GM19043 (cell line): Measurements from ENCODE around the gene PARD6A.
A peak's percentile ranks its signal among the peaks of the same experiment; 100 is the strongest.

Experiments
- ATAC-seq: cut with Tn5 transposase; IDR thresholded peaks from one replicate; pipeline ENCODE4 v1.9.1; 2021; ENCODE audit warnings: low read depth; ENCODE audit not compliant: unreplicated experiment

Gene PARD6A

DNA sequence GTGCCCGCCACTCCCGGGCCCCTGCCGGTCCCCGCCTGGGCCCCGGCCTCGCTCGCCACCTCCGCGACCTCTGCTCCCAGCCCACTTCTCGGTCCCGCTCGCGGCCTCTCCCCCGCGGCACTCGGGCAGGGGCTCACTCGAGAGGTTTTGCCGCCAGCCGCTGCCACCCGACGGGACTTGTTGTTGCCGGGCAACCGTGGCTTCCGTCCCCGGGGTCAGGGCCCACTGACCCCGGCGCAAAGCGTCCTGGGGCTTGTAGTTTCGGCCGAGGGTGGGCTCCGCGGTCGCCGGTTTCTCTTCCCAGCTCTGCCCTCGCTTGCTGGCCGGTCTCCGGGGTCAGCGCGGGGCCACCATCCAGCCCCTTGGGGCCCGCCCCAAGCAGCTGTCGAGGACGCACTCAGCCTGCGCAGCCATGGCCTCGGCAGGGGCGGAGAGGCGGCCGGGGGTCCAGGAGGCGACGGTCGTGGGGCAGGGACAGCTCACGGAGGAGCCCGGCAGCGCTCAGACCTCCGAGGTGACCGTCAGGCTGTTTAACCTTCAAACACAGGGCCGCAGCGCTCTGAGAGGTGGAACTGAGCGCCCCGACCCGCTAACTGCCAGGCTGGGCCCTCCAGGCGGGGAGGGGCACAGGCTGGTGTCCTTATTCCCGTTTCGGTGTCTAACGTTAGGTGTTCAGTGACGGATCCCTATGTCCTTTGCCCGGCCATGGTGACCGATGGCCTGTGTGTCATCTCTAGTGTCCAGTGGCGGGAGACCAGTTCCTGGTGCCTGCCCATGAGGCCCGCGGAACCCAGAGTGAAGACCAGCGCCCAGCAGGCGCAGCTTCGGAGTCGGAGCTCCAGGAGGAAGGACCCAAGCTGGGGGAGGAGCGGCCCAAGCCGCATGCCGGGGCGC, 6.0 kb downstream of the PARD6A start, which contains the start of the genes C16orf86 and ENKD1:
C16orf86 (plus strand) TSS at position 256 of the 894 bp plus-strand sequence; CDS start at position 413, 157 bp downstream.
ENKD1 (minus strand) TSS at position 192 of the 894 bp plus-strand sequence. CDS start 308 bp downstream, outside the sequence.
- ATAC-seq = no peak

DNA sequence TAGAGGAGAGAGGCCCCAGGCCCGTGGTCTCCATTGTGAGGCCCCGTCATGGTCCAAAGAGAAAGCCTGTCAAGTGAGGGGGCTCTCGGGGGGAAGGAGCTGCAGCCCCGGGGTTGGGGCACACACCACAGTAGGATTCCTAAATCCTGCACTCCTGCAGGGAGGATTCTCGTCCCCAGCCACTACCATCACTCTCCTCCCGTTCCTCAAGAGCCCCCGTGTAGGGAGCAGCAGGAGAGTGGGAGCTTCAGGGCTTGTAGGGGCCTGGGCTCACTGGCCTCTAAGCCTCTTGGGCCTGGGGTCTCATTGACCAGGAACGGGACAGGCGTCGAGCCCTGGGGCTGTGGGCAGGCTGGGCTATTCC, 6.7 kb downstream of the PARD6A start:
- ATAC-seq = no peak

DNA sequence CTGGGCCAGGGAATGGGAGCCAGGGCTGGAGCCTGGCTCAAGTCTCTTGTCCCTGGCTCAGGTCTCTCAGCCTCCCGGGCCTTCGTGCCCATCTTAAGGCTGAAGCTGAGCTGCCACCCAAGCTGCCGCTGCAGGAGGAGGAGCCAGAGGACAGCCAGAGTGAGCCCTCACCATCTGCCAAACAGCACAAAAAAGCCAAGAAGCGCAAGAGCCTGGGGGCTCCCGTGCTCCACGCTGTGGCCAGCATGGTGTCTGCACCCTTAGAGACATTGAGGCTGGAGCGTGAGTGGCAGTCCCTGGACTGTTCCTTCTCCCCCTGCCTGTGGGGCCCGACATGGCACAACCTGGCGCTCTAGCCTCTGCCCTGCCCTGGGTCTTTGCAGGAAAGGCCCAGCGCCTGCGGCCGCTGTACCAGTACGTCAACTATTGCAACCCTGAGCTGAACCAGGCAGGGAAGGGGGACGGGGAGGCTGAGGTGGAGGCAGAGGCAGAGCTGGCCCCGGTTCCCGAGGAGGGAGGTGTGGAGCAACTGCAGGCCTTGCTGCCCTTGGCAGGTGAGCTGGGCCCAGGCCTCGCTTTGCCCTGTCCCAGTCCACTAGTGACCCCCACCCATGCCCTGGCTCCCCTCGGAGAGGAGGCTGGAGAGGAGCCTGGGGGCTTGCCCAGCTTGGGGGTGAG, 7.2 kb downstream of the PARD6A start:
- peak; percentile 75 for ATAC-seq

DNA sequence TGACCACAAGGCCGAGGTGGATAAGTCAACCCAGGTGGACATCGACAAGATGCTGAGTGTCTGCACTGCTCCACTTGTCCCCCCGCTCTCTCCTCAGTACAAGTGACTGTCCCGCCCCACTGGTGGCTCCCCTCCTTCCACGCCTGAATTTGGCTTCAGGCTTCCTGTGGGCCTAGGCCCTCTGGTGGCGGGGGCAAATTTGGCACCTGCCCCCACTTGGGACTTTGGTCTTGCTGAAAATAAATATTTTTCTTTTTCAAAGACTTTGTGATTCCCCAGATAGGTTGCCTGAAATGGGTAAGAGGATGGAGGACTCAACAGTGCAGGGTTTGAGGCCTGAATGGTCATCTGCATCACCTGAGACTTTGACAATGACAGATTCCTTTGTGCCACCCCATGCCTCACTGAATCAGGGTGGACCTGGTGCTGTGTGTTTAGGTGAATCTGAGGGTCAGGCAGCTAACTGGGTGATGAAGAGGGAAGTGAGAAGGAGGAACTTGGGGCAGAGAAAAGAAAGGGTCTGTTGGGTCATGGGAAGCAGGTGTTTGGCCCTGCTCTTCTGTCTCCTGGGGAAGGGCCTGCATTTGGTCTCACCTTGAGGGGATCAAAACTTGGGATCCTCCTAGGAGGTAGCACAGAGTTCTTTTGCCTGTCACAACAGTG, 7.9 kb downstream of the PARD6A start:
- no peak for ATAC-seq

DNA sequence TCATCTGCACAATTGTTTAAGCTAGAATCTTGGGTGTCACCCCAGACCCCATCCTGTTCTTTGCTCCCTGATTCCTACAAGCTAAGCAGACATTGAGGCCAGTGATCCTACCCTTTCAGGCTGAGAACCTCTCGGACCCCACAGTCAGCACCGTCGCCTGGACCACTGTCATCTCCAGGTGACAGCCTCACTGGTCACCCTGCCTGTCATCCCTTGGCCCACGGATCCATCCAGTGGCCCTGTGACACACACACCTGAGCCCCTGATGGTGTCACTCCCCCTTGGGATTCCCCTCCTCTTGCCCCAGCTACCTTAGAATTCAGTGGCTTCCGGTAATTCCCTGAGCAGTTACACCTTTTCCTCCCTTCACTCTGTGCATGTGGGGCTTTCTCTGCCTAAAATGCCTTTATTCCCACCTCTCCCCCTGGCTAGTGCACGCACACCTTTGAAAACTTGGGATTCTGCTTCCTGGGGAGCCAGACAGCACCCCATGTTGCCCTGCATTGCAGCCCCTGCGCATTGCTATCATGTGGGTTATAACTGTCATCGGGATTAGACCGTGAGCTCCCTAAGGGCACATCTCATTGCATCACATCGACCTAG, 8.8 kb downstream of the PARD6A start:
- no peak for ATAC-seq

DNA sequence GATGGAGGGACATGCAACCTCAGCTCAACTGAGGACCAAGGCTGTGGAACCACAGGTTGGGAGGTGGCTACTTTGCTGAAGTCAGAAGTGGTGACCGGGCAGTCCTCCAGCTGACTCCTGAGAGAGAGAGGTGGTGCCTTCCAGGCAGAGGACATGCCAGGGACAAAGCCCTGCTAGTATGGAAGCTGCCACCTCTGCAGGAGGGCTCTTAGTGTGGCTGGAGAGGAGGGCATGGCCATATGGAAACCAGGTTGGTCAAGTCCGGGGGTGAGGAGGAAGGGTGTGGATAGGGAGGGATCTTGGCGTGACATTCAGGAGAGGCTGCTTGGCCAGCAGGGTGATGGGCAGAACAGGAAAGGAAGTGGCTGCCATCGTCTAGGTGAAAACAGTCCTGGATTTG, 11.5 kb downstream of the PARD6A start:
- ATAC-seq = no peak

DNA sequence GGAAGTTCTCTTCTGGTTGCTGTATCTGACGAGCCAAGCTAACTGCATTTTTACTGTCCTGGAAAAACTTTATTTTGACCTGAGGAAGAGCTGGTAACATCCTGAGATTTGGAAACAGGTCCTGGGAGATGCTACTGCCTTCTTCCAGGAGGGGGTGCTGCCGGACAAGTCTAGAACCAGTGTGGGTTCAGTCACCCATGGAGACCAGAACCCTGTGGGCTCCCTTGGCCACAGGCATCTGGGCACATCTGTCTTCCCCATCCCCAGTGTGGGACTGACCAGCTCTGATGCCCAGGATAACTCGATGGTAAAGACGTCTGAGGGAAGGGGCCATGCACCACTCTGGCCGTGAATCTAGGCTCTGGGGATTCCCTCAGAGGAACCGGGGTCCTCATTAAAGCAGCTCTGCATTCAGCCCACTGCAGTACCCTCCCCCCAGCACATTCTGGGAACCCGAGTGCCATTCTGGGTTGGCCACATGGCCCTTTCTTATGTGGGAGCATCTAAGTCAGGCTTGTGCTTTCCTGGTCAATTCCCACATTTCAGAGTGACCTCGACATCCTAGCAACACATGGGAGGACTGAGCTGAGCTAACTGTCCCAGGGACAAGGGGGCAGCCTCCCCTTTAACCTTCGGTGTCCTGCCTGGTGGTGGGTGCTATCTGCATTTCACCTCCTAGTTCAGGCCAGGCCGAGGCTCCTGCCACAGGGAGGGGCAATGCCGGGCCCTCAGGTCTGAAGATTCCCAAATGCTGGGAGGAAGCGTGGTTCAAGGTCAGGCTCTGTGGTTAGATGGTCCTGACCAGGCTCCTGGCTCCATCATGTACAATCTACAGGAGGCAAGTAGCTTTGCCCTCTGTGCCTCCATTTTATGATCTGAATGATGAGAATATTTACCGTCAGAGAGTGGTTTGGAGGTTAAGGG, 12.2 kb downstream of the PARD6A start:
- ATAC-seq = no peak

DNA sequence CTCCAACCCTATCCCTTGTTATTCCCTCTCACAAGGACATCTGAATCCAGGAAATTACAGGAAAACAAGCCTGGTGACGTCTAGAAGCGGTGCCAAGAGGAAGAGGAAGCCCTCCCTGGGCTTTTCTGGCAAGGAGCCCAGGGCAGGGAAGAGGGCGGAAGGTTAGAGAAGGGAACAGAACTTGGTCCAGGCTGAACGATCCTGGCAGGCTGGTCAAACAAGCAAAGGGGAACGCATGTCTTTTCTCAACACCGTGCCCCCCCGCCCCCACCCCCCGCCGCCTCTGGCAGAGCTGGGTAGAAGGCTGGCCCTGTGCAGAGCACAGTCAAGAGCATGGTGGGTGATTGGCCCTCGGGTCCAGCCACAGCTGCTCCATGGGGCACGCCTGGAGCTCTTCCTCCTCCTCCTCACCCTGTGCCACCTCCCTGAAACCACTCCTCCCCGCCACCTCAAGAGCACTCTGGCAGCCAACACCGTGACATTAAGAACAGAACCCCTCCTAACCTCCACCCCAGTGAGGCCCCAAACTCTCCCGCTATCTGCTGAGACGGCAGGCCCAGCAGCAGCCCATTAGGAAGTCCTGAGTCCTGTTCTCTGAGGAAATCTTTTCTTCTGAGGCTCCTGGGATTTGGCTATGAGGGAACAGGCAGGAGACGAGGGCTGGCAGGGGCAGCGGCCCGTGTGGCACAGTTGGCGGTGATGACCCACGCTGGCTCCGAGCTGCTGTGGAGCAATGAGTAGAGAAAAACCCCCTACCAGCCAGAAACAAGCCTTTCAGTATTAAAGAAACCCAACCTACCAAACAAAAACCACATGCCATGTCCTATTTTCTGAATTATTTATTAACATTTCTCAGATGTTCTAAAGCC, 13.2 kb downstream of the PARD6A start:
- ATAC-seq = no peak

DNA sequence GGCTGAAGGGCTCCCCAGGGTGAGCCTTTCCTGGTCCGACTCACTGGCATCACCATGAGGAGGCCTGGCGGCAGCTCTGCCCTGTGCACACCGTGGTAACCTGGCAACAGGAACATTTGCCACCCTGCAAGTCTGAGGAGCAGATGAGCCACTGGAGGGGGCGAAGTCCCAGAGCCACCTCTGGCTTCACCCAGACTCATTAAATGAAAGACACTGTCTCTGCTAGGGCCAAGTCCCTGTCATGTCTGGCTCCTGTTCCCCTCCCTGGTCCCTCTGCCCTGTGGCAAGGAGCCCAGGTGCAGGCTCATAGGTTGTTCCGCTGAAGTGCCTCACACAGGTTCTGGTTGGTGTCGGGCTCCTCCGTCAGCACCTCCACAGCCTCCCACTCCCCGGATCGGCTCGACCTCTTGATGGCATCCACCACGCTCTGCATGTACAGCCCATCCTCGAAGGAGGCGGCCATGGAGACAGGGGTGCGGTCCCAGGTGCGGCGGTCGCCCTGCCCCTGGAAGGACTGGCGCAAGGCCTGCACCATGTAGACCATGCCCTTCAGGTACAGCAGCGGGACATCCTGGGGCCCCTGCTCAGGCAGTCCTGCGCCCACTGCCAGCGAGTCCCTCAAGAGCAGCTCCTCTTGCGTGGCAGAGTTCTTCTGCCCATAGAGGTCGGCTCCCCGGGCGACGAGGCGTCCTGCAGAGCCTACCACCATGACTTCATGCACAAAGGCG, 14.3 kb downstream of the PARD6A start:
- no peak for ATAC-seq

DNA sequence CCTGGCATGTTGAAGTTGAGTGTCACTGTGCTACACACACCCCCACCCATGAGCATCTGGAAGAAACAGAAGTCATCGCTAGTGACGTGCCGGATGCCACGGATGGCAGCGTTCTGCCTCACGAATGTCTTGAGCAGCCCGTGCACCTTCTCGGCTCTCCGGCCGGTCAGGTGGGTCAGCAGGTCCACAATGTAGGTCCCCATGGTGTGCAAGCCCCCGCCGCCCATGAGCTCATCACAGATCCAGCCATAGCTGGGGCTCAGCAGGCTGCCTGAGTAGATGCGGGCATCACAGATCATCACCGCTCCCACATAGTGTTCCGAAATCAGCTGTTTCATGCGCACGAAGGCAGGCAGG, 14.8 kb downstream of the PARD6A start:
- ATAC-seq = no peak

DNA sequence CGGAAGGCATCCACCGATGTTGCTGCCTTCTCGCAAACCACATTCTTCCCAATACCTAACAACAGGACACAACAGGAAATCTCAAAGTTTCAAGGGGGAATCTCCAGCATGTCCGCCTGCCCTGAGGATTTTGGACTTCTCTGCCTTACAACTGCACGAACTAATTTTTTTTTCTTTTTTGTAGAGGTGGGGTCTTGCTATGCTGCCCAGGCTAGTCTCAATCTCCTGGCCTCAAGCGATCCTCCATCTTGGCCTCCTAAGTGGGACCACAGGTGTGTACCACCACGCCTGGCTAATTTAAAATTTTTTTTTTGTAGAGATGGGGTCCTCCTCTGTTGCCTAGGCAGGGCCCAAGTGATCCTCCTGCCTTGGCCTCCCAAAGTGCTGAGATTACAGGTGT, 15.2 kb downstream of the PARD6A start:
- ATAC-seq = no peak

DNA sequence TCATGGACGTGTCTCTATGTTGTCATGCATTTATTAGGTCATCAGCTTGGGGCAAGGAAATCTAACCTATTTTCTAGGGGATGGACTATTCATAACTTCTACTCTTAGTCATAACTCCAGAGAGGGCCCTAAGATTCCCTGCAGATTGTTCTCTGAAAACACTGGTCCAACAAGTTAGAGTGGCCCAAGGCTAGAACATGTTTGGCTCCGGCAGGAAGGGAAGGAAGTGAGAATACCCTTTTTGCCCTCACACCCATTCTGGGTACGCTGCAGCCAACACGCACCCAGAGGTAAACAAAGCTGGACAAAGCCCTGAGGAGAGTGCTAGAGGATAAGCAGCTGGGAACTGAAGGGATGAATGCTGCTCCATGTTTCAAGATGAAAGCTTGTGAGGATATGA, 15.8 kb downstream of the PARD6A start:
- ATAC-seq = no peak

DNA sequence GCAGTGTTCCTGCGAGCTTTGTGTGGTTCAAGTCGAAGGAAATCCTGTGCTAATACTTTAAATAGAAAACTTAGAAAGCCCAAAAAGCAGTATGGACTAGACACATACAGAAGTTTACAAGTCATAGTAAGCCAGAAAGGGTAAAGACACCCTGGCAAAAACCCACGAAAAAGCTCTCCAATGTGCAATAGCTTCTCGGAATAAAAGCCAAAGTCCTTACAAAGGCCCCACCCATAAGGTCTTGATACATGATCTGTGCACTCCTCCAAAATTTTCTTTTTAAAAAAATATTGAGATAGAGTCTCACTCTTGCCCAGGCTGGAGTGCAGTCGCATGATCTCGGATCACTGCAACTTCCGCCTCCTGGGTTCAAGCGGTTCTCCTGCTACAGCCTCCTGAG, 16.2 kb downstream of the PARD6A start:
- no peak for ATAC-seq

DNA sequence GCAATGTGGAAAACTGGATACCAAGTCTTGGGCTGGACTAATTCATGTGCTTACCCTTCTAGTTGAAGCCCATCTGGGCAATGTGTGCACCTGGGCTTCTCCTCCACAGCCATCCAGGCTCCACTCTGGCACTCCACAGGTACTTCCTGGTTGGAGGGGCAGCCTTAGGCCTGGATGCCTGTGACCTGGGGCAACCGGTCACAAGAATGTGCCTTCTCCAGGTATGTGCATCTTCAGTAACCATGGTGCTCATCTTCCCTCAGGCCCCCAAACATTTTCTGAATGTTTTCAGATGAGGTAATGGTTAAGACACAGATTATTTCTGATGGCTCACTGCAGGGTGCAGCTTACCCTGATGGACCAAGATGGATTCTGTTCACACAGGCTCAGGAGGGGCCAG, 17.0 kb downstream of the PARD6A start:
- ATAC-seq = no peak

DNA sequence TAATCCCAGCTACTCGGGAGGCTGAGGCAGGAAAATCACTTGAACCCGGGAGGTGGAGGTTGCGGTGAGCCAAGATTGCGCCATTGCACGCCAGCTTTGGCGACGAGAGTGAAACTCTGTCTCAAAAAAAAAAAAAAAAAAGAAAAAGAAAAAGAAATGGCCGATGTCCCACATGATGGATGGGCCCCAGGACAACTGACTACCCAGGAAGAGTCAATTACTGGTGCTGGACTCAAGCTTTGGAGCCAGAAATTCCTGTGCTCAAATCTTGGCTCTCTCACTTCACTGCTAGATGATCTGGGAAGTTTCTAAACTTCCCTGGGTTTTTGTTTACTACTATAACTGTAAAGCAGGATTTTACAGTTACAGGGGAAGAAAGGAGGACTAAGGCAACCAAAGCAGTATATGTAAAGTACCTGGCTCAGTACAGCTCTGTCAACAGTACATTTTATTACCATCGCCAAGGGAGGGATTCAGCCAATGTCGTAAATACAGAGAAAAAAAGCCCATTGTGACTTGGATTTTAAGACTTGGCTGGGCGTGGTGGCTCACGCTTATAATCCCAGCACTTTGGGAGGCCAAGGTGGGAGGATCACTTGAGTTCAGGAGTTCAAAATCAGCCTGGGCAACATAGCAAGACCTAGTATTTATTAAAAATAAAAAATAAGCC, 17.7 kb downstream of the PARD6A start:
- ATAC-seq = no peak

DNA sequence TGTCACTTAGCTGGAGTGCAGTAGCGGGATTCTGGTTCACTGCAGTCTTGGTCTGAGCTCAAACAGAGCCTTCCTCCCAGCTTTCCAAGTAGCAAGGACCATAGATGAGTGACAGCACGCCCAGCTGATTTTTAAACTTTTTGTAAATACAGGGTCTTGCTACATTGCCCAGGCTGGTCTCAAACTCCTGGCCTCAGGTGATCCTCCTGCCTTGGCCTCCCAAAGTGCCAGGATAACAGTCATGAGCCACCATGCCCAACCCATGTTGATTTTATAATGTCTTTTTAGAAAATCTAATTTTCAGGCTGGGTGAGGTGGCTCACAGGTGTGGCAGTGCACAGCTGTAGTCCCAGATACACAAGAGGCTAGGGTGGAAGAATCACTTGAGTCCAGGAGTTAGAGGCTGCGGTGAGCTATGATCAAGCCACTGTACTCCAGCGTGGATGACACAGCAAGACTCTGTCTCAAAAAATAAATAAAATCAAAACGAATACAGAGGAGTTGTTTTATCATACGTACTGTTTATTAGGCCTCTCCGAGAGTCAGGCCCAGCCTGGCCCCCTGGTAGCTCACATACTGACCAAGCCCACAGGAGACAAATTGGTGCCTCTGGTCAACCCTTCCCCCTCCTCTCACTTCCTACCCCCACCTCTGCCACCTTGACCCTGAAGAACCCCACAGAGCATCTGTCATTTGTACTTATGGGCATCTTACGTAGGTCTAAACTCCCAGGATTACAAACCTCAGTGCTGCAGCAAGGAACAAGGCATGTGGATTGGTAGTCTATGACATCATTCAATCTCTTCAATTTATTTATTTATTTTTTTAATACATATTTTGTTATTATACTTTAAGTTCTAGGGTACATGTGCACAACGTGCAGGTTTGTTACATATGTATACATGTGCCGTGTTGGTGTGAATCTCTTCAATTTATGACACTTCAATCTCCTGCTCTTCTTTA, 19.5 kb downstream of the PARD6A start:
- ATAC-seq = no peak

DNA sequence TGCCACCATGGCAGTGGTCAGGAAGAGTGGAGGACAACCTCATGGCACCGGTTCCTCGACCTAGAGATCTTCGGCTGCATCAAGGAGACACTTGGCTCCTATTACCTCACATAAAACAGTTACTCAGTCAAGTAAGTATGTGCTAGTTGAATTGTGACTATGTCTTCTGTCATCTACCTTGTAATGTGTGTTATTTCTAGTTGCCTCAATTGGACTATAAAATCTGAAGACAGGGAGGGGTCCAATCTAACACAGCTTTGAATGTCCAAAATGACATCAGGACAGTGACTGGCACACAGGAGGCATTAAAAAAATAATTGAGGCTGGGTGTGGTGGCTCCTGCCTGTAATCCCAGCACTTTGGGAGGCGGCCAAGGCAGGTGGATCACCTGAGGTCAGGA, 23.0 kb downstream of the PARD6A start:
- ATAC-seq = no peak
